GM19043 (cell line): ENCODE results near the gene LGALS13.
"Not testable (repeated sequence)": the region's sequence is repeated elsewhere in the genome, so short reads cannot be mapped to it uniquely, and the experiment has no call there.

Experiments used
- ATAC-seq: cut with Tn5 transposase; IDR thresholded peaks from one replicate; pipeline ENCODE4 v1.9.1; 2021; ENCODE audit warnings: low read depth; ENCODE audit not compliant: unreplicated experiment

LGALS13 gene

GRCh38 chr19:39613597-39613996 lies 11.3 kb downstream of the LGALS13 start:
- no peak for ATAC-seq

DNA sequence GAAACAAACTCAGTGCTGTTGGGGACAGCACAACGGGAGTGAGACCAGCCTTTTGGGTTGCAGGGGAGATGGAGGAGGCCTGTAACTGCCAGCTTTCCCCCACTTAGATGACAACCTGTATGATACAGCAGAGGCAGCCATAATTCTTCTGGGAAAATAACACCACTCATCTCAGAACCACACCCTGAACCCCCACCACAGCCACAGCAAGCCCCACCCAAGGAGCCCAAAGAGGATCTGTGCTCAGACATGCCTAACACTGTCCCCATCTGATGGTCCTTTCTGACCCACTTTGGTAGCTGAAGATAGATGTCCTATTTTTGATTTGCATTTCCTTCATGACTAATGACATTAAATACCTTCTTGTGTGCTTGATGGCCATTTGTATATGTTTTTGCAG lies 15.4 kb downstream of the LGALS13 start:
- ATAC-seq = no peak

DNA sequence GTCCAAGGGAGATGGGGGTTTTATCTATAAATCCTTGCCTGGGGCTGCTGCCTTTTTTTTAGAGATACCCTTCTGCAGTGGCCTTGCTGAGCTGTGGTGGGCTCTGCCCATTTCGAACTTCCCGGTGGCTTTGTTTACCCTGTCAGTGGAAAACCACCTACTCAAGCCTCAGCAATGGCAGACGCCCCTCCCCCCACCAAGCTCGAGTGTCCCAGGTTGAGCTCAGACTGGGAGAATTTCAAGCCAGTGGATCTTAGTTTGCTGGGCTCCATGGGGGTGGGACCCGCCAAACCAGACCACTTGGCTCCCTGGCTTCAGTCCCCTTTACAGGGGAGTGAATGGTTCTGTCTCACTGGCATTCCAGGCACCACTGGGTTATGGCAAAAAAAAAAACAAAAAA lies 21.6 kb downstream of the LGALS13 start:
- no peak for ATAC-seq

DNA sequence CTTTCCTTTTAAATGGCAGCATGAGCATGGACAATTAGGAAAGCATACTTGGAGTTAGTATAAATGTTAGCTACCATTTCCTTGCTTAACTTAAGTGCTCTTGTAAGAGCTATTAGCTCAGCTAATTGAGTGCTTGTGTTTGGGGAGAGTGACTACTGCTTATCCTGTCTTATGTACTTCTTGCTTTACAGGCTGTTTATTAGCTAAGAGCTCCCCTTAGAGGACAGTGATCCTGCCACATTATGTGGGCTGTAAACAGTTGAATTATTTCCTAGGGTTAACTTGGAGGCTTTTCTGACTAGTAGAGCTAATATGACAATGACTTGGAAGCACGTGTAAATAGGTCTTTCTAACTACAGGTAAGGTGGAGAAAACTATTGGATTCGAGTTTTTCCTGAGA lies 25.3 kb downstream of the LGALS13 start:
- not testable (repeated sequence) for ATAC-seq

DNA sequence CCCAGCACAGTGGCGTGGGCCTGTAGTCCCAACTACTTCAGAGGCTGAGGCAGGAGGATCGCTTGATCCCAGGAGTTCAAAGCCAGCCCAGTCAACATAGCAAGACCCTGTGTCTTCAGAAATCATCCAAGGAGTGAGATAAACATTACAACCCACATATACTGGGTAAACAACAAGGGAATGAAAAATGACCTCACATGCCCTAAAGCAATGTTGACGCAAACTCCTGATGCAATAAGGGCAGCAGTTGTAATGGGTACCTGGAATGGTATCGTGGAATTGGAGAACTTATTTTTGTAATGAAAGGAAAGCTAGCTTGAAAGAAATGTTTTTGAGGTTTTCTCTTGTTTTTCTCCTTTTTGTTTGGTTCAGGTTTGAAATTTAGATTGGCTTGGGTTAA lies 28.9 kb downstream of the LGALS13 start:
- no peak for ATAC-seq

DNA sequence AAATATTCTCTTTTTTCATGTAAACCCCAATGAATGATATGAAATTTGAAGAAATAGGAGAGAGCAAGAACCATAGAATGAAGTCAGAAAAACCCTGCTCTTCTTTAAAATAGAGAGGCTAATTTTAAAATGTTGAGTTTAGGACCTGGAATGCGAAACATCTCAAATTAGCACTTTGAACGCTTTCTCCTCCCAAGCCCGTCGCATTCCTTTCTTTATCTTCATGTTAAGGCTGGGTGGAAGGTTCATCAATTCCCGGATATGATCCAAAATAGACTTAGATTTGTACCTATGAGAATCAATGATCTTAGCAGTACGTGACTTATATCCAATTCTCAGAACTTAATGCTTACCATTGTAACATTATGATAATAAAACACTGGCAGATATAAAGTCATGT lies 29.3 kb downstream of the LGALS13 start:
- no peak for ATAC-seq

GRCh38 chr19:39637891-39638290 lies 35.6 kb downstream of the LGALS13 start:
- ATAC-seq = no peak

DNA sequence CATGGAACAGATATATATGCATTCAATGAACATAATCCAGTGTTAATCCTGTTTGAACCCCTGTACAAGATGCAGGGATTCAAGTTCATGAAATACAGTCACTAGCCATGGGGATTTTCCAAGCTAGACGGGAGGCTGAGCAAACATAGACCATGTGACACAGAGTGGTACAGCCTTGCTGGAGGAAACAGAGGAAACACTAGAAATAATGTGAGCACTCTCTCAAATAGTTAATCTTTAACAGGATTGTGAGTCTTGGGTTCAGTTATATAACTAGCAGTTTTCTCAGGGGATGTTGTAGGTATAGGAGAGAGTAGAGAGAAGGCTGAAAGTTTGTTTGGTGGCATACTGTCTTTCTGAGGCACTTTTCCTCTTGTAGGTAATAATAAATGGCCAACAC lies 39.4 kb downstream of the LGALS13 start:
- ATAC-seq = no peak

- no peak for ATAC-seq
Observed at GRCh38 chr19:39643591-39643990, 41.3 kb downstream of the LGALS13 start.

- ATAC-seq = no peak
Observed at GRCh38 chr19:39645800-39646411, 43.6 kb downstream of the LGALS13 start.

GRCh38 chr19:39647918-39648317 lies 45.6 kb downstream of the LGALS13 start:
- no peak for ATAC-seq

DNA sequence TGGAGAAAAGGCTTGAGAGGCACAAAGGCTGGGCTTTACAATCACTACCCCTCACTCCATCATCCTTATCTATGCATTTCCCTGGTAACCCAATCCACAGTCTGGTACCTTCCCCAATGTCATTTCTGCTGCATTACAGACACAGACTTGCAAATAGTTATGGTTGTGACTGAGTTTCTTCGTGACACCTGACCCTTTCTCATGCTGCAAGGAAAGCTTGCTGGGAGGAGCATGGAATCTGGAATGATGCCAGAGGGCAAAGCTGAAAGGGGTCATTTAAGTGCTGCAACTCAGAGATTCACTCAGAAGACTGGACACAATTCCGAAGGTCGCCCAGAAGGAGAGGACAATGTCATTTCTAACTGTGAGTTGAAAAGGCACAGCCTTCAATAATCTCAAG lies 53.3 kb downstream of the LGALS13 start, which contains the start of gene LGALS16:
LGALS16 (plus strand) TSS at position 301 of the 400 bp plus-strand sequence; CDS start at position 350, 49 bp downstream.
- no peak for ATAC-seq
